ENCODE measurements around the gene CUL3.

CUL3 gene

DNA sequence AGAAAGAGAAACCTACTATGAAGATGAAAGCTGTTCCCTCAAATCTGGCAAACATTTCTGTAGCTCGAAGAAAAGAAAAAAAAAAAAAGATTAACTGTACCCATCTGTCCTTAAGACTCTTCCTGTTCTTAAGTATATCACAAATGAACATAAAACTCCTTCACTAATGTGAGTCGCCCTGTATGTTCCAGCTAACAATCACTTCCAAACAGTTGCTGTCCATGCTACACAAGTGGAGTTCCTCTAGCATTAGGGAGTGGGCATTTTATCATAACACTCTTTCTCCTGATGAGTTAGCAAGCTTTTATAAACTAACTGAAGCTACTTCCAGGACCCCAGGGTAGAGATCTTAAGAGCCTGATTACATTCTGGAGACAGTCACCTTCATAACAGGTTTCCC, 5.8 kb downstream of the CUL3 start:
- no peak for DNase-seq

- DNase-seq = no peak
Observed at GRCh38 chr2:224577541-224577940, 7.6 kb downstream of the CUL3 start.

DNA sequence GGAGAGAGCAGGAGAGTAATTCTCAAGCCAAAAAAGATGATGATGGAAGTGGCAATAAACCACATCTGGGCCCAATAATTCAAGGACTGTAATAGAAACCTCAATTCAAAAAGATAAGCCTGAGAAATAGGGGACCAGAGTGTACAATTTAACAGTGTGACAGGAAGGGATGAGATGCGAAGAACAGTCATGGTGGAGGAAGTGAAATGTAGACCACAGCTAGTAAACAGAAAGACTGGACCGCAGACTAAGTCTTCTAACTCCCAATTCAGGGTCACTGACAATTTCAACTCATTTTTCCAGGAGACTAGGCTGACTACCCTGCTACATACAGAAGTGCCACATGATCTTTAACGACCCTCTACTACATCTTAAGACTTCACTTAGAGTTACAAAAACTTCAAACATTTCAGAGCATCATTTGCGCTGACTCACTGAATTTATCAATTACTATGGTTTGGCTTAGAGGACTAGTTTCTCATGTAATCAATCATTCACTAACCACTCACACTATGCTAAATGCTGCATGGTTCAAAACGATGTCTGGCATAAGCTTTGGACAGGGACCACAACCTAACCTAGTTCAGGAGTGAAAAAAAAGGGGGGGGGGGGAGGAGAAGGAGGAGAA, 9.0 kb downstream of the CUL3 start:
- DNase-seq = no peak

- no peak for DNase-seq
Observed at GRCh38 chr2:224574423-224575084, 10.6 kb downstream of the CUL3 start.

DNA sequence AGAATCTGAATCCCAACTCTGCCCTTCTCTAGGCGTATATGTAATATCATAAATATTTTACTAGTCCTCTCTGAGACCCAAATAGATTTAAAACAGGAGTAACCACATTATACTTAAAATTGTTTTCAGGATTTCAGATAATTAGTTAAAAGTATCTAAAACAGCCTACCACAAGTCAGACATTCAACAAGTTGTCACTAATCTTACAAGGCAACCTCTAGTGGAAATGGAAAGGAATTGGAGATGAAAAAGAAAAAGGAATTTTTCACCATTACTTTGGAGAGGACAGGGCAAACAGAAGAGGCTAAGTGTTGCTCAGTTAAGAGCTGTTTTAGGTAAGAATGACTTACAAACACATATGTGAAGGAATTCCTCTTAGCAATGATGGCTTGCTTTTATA, 11.4 kb downstream of the CUL3 start:
- no peak for DNase-seq

- no peak for DNase-seq
Observed at GRCh38 chr2:224572338-224572737, 12.8 kb downstream of the CUL3 start.

DNA sequence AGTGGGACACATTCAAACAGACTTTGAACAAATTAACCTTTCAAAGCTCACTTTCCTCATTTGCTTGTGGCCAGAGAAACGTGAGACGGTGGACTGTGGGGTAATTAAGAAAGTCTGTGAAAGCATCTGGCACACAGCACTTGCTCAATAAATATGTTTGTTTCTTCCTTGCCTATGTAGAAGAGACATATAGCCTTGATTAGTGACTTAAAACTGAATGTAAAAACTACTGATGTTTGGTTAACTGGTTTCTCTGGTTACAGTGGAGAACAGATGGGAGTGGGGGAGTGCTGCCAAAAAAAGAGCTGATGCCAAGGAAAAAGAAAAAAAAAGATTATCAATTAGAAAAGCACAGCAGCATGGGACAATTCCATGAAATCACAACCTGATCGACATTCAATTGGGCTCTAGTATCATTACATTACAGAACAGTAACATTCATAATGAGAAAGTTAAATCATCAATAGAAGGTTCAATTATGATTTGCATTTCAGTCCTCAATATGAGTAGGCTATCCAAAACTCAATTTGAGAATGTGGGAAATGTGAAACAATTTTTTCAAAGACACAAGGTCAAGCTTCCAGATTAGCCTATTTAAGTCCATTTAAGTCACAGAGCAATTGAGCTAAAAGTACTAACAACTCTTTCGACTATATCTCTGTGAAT, 14.7 kb downstream of the CUL3 start:
- no peak for DNase-seq

DNA sequence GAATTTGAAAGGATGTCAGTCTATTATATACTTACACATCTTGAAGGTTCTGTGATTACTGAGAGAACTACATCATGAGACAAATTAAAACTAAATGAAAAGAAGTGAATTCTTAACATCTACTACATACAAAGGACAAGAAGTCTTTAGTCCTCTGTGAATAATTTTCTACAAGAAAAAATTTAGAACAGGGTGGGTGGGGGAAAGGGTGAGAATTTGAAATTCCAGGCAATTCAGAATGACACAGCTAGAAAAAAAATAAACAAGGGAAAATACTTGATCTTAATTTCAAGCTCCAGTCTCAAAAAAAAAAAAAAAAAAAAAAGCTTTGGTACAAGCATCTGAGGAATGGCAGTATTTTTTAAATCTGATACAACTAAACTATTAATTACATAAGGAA, 15.5 kb downstream of the CUL3 start:
- no peak for DNase-seq

- DNase-seq = no peak
Observed at GRCh38 chr2:224565452-224566035, 19.6 kb downstream of the CUL3 start.

GRCh38 chr2:224563537-224563936, 21.6 kb downstream of the CUL3 start:
- no peak for DNase-seq

GRCh38 chr2:224562831-224563230, 22.3 kb downstream of the CUL3 start:
- no peak for DNase-seq

- no peak for DNase-seq
Observed at GRCh38 chr2:224561234-224562005, 23.7 kb downstream of the CUL3 start.

DNA sequence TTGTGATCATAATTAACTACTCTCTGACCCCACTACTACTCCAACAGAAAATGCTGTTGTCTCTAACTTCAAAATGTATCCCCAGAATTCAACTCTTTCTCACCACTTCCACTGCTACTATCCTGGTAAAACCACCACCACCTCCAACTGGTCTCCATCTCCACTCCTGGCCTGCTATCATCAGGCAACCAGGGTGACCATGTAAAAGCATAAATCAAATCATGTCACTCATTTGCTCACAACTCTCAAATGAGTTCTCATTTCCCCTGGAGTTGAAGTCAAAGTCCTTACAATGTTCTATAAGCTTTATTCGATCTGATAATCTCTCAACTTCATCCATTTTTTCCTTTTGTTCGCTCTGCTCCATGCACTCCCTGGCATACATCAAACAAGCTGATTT, 24.6 kb downstream of the CUL3 start:
- DNase-seq = no peak

- DNase-seq = no peak
Observed at GRCh38 chr2:224557610-224558009, 27.6 kb downstream of the CUL3 start.

DNA sequence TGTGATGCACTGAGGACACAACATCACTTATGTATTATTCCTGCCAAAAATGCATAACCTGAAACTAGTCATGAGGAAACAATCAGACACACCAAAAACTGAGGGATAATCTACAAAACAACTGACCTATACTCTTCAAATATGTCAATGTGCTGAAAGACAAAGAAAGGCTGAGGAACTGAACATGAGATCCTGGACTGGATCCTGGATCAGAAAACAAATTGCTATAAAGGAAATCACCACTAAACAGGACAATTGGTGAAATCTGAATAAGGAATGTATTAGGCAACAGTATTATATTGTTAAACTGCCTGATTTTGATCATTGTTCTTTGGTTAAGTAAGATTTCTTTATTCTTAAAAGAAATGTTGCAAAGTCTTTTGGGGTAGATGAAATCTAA, 28.8 kb downstream of the CUL3 start:
- no peak for DNase-seq

DNA sequence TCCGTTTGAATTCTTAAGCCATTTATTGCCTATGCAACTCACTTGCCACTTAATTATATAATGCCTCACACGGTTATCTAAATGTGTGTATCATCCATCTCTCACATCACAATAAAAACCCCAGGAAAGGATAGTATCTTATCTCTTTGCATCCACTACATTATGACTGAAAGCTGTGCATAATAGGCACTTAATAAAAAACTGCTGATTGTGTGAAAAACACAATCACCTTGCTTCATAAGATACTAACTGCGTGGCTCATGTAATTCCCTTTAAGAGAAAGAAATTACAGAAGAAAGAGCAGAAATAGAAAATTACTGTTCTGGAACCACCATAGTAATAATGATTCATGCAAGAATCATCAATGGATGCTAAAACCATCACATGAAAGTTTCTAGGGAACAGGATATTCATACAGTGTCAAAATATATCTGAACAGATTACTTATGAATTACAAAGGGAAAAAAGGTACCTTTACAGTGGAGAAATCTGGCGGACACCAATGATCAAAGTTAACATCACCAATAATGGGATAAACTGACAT, 29.3 kb downstream of the CUL3 start:
- DNase-seq = no peak

DNA sequence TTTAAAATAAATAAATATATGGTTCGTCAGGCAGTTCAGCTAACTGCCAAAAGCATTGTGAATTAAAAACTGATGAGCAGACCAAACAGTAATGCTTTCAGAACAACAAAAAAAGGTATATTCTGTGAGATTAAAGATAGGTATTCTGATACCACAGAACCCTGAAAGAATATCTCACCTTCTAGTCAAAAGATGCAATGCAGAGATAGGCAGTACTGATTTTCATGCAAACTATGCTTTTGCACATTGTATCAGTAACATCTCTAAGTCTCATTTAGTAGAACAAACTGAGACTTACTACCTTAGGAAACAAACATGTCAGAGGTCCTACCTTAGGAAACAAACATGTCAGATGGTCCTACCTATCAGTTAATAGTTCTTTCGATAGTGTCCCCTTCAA, 32.4 kb downstream of the CUL3 start:
- DNase-seq = no peak

- DNase-seq = no peak
Observed at GRCh38 chr2:224551693-224552092, 33.5 kb downstream of the CUL3 start.

GRCh38 chr2:224546926-224547325, 38.2 kb downstream of the CUL3 start:
- no peak for DNase-seq

GRCh38 chr2:224545884-224546644, 39.1 kb downstream of the CUL3 start:
- no peak for DNase-seq

GRCh38 chr2:224543939-224544338, 41.2 kb downstream of the CUL3 start:
- DNase-seq = no peak

GRCh38 chr2:224538561-224539138, 46.5 kb downstream of the CUL3 start:
- no peak for DNase-seq

All from SHP77 (cell line).